OCI-LY1 (cell line): ENCODE measurements around the gene DOK7.

Source experiments
- H2AFZ ChIP-seq: fragments of 200-600 bp; sonication (generic), shearing (Covaris generic); 2 replicates; pipeline ENCODE4 v1.6.0; 2014; ENCODE audit warnings: antibody characterized with exemption, mild to moderate bottlenecking, low read length
- H3F3A ChIP-seq: fragments of 200-600 bp; sonication (generic), shearing (Covaris generic); 2 replicates; pipeline ENCODE4 v1.6.0; 2014; ENCODE audit warnings: mild to moderate bottlenecking, antibody characterized with exemption, low read length, moderate library complexity; ENCODE audit not compliant: insufficient read depth
- H3K27ac ChIP-seq: fragments of 200-600 bp; sonication (generic); 2 replicates; pipeline ENCODE4 v1.5.1; 2014; ENCODE audit warnings: low read length, mixed run types, mild to moderate bottlenecking, low read depth; ENCODE audit not compliant: poor library complexity, severe bottlenecking
- H3K27me3 ChIP-seq: fragments of 200-600 bp; sonication (generic); 2 replicates; pipeline ENCODE4 v1.6.0; 2014; ENCODE audit warnings: antibody characterized with exemption, mild to moderate bottlenecking, low read length, moderate library complexity; ENCODE audit not compliant: insufficient read depth
- H3K36me3 ChIP-seq: fragments of 200-600 bp; sonication (generic); 2 replicates; pipeline ENCODE4 v1.6.1; 2014; ENCODE audit warnings: mild to moderate bottlenecking, antibody characterized with exemption, low read length, moderate library complexity, mixed read lengths; ENCODE audit not compliant: insufficient read depth
- H3K4me1 ChIP-seq: fragments of 200-600 bp; sonication (generic); 2 replicates; pipeline ENCODE4 v1.5.1; 2014; ENCODE audit warnings: mild to moderate bottlenecking, low read length, moderate library complexity; ENCODE audit not compliant: insufficient read depth, severe bottlenecking
- H3K4me2 ChIP-seq: fragments of 200-600 bp; sonication (generic), shearing (Covaris generic); 2 replicates; pipeline ENCODE4 v1.6.1; 2014; ENCODE audit warnings: low read length
- H3K4me3 ChIP-seq: fragments of 200-600 bp; sonication (generic); 2 replicates; pipeline ENCODE4 v1.5.1; 2014; ENCODE audit warnings: low read length, low read depth, mild to moderate bottlenecking, mixed read lengths; ENCODE audit not compliant: poor library complexity, severe bottlenecking
- H3K79me2 ChIP-seq: fragments of 200-600 bp; shearing (Covaris generic); 2 replicates; pipeline ENCODE4 v1.6.1; 2016; ENCODE audit warnings: mixed run types, low read length, mixed read lengths; ENCODE audit not compliant: insufficient read depth
- H3K9ac ChIP-seq: fragments of 200-600 bp; sonication (generic), shearing (Covaris generic); 2 replicates; pipeline ENCODE4 v1.6.1; 2014; ENCODE audit warnings: mild to moderate bottlenecking, low read length, mixed read lengths
- H3K9me2 ChIP-seq: fragments of 200-600 bp; sonication (generic), shearing (Covaris generic); 2 replicates; pipeline ENCODE4 v1.6.1; 2014; ENCODE audit warnings: low read depth, mild to moderate bottlenecking, low read length, mixed read lengths
- H3K9me3 ChIP-seq: fragments of 200-600 bp; shearing (Covaris generic); 2 replicates; pipeline ENCODE4 v1.6.1; 2014; ENCODE audit warnings: low read length, mixed read lengths
- H4K20me1 ChIP-seq: fragments of 200-600 bp; sonication (generic), shearing (Covaris generic); 2 replicates; pipeline ENCODE4 v1.6.0; 2016; ENCODE audit warnings: mild to moderate bottlenecking, low read length; ENCODE audit not compliant: insufficient read depth
- CTCF ChIP-seq: fragments of 200-600 bp; sonication (generic), shearing (Covaris generic); IDR thresholded peaks from 2 replicates; pipeline ENCODE4 v1.5.1; 2017; ENCODE audit warnings: mild to moderate bottlenecking, antibody characterized with exemption, low read length, moderate library complexity, mixed read lengths
- EZH2 ChIP-seq: fragments of 200-600 bp; sonication (generic), shearing (Covaris generic); IDR thresholded peaks from 2 replicates; pipeline ENCODE4 v1.8.0; 2017; ENCODE audit warnings: borderline replicate concordance, mixed run types, mild to moderate bottlenecking, antibody characterized with exemption, low read length, moderate library complexity, mixed read lengths

Gene DOK7

GRCh38 chr4:3462790-3463415 lies at the start of gene DOK7:
Gene DOK7, plus strand, starts transcription at chr4:3463306. Its CDS starts 70 bp downstream, at chr4:3463376.
- TF ChIP-seq EZH2: no peak
- TF ChIP-seq CTCF: no peak
- Histone ChIP-seq H3F3A (no peaks in the 10 kb centered on the region), H2AFZ (no peak within 1 kb of the TSS), H3K9ac (no peak within 1 kb of the TSS), H3K4me2 (no peak within 1 kb of the TSS), H3K27ac (no peak within 1 kb of the TSS), H3K79me2 (no peaks in the 10 kb centered on the region), H3K9me3 (no peaks in the 10 kb centered on the region), H4K20me1 (no peaks in the 10 kb centered on the region), H3K27me3 (no peaks in the 10 kb centered on the region), H3K4me3 (no peak within 1 kb of the TSS), H3K4me1 (no peaks in the 10 kb centered on the region), H3K36me3 (no peaks in the 10 kb centered on the region), H3K9me2 (no peaks in the 10 kb centered on the region)

- no peak for TF ChIP-seq CTCF
- no peak for TF ChIP-seq EZH2
- no peaks in the 10 kb centered on the region for H3K9me3 ChIP-seq
- H3K9ac ChIP-seq: no peak overlapping the region
- no peak overlapping the region for H3K4me2 ChIP-seq
- H3K27ac ChIP-seq: no peak overlapping the region
- H3K9me2 ChIP-seq: no peaks in the 10 kb centered on the region
- H3K79me2 ChIP-seq: no peaks in the 10 kb centered on the region
- no peaks in the 10 kb centered on the region for H3K4me1 ChIP-seq
- H4K20me1 ChIP-seq: no peaks in the 10 kb centered on the region
- no peak overlapping the region for H2AFZ ChIP-seq
- H3K27me3 ChIP-seq: no peaks in the 10 kb centered on the region
- no peaks in the 10 kb centered on the region for H3K36me3 ChIP-seq
- no peaks in the 10 kb centered on the region for H3F3A ChIP-seq
- H3K4me3 ChIP-seq: no peak overlapping the region
Measured at GRCh38 chr4:3413675-3414420, 49.3 kb upstream of the DOK7 start.

GRCh38 chr4:3414421-3415279 lies 48.5 kb upstream of the DOK7 start:
- Histone ChIP-seq H3K4me1 (no peaks in the 10 kb centered on the region), H3K9ac (no peak overlapping the region), H3K36me3 (no peaks in the 10 kb centered on the region), H3K9me2 (no peaks in the 10 kb centered on the region), H4K20me1 (no peaks in the 10 kb centered on the region), H3F3A (no peaks in the 10 kb centered on the region), H3K27ac (no peak overlapping the region), H3K9me3 (no peaks in the 10 kb centered on the region), H3K27me3 (no peaks in the 10 kb centered on the region), H3K4me2 (no peak overlapping the region), H3K79me2 (no peaks in the 10 kb centered on the region), H2AFZ (no peak overlapping the region), H3K4me3 (no peak overlapping the region)
- no peak for TF ChIP-seq EZH2
- no peak for TF ChIP-seq CTCF
